Hematopoietic multipotent progenitor cell (in vitro differentiated cells): Measurements from ENCODE around the gene LRP1B. TPM values are rescaled to one million over a fixed set of nuclear protein-coding genes. Genes with fewer than 3 reads are reported as not detected.

ENCODE experiments used
- DNase-seq, 3 donors: peaks; one replicate each; pipeline ENCODE4 v3.0.0-alpha.2; 2011 to 2015; ENCODE audit warnings: low read depth in 2 of 3, low spot score in 2 of 3
- total RNA-seq: library from RNA; depleted of rRNA; stranded (reverse); fragments of >200 nt; gene quantifications from one replicate; pipeline ENCODE4 v1.2.3, GENCODE V29; 2012

LRP1B gene
- total RNA-seq, 1 donor, result under 0.01 TPM

- no peak for DNase-seq
Measured at GRCh38 chr2:141707486-141707885, 423.3 kb downstream of the LRP1B start.

GRCh38 chr2:141704541-141704940 lies 426.3 kb downstream of the LRP1B start:
- DNase-seq, result no peak

GRCh38 chr2:141703501-141703900 lies 427.3 kb downstream of the LRP1B start:
- no peak for DNase-seq

- no peak for DNase-seq
Measured at GRCh38 chr2:141701618-141702017, 429.2 kb downstream of the LRP1B start.

- no peak for DNase-seq
Measured at GRCh38 chr2:141699573-141699972, 431.2 kb downstream of the LRP1B start.

DNA sequence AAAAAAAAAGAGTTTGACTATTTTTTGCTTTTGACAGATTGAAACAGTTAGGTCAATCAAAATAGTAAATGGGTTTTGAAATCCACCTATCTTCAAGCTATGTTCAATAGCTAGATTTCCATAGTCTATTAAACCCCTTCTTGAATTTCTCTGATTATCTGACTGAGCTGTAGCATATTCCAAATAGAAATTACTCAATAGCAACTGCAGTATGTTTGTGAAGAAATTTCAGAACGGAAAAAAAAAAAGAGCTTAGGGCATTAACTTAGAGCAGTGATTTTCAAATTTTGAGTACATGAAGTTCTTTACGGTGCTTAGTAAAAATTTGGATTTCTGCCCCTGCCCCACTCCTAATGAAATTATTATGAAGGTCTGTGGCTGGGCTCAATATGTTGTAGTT lies 432.3 kb downstream of the LRP1B start:
- DNase-seq, result no peak

GRCh38 chr2:141697035-141697434 lies 433.8 kb downstream of the LRP1B start:
- no peak for DNase-seq

GRCh38 chr2:141694180-141694579 lies 436.6 kb downstream of the LRP1B start:
- DNase-seq, result no peak

DNA sequence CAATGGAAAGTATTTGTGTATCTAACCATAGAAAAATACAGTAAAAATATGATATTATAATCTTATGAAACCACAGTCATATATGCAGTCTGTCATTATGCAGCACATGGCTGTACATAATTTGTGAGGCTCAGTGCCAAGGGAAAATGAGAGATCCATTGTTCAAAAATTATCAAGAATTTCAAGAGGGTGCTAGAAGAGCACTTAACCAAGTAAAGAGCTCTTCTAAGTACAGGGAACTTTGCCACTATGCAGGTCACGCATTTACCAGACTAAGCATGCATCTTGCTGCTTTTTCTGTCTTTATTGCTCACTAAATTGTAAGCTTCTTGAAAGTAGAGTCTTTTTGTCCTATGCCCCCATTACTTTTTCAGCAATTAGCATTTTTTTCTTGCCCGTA lies 438.0 kb downstream of the LRP1B start:
- DNase-seq, result no peak

DNA sequence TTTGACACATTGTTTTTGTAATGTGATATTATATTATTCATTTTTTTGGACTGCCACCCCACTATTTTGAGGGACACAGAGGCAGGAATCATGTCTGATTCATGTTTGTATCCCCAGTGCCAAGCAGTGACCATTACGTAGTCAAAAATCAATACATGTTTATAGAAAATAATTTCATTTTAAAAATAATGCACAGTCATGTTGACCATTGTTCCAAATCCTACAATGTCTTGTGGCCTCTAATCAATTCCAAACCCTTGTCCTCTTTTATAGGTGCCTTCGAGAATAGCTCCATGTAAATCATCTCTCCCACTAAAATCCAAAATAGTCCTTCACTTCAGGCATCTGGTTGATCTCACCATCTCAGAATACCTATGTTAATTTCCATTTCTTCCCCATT lies 454.7 kb downstream of the LRP1B start:
- no peak for DNase-seq

- no peak for DNase-seq
Measured at GRCh38 chr2:141666191-141666590, 464.6 kb downstream of the LRP1B start.

- DNase-seq, result no peak
Measured at GRCh38 chr2:141660232-141660631, 470.6 kb downstream of the LRP1B start.

- no peak for DNase-seq
Measured at GRCh38 chr2:141654311-141654710, 476.5 kb downstream of the LRP1B start.

GRCh38 chr2:141653184-141653583 lies 477.6 kb downstream of the LRP1B start:
- no peak for DNase-seq

- no peak for DNase-seq
Measured at GRCh38 chr2:141652308-141652707, 478.5 kb downstream of the LRP1B start.

- DNase-seq, result no peak
Measured at GRCh38 chr2:141647353-141647752, 483.5 kb downstream of the LRP1B start.

- DNase-seq, result no peak
Measured at GRCh38 chr2:141641462-141641861, 489.4 kb downstream of the LRP1B start.

DNA sequence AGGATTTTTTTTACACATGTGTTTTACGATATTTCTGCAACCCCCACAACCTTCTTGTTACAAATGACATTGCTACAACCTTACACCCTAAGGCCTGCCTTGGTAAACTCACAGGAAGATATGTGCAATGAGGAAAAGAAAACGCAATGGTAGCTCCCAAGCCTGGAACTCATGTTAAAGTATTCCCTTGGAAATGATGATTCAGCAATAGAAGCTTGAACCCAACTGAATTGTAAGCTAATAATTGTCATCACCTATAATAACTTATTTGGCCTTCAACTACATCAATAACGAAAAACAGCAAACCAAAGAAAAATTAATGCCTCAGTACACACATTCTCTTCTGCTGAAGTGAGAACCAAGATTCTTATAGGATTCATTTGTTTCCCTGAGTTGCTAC lies 491.0 kb downstream of the LRP1B start:
- DNase-seq, result no peak

- no peak for DNase-seq
Measured at GRCh38 chr2:141633132-141633531, 497.7 kb downstream of the LRP1B start.

DNA sequence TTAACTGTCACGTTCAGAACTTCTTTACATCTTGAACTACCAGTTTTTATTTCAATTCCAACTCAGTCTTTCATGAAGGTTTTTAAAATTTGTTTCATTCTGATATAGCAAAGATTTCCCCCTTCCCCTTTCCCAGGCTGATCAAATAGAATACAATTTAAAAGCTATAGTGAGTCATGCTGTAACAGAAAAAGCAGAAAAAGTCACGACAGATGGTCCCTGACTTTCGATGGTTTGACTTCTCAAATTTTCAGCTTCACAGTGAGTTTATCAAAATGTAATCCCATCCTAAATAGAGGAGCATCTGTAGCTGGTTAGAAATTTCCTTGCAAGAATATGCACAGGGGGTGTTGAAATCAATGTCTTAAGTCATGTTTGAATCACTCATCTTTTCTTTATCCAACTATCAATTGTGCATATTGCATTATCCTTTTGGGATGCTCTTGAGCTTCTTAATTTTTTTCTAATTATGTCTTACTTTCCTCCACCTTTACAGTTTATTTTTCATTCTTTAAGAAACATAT lies 500.3 kb downstream of the LRP1B start:
- DNase-seq, result no peak

DNA sequence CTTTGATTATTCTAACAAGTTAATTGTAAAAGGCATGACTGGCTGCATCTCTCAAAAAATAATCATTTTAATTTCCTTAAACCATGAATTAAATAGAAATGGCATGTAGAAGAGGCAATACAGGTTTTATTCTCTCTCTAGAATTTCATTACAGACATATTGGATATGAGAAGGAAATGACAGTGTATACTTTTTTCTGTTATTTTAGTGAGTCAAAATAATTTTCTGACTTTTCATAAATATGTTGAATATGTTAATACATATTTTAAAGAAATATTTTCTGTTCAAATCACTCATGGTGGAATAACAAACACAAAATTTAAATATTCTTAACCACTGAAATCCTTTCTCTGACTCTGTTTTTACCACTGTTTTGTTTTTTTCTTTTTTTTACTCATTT lies 510.4 kb downstream of the LRP1B start:
- no peak for DNase-seq

- no peak for DNase-seq
Measured at GRCh38 chr2:141618457-141618856, 512.4 kb downstream of the LRP1B start.

- no peak for DNase-seq
Measured at GRCh38 chr2:141611981-141612380, 518.8 kb downstream of the LRP1B start.
